ENCODE measurements around the gene C8G.

Gene C8G

GRCh38 chr9:136988872-136989271, 43.8 kb downstream of the C8G start:
- no peak for DNase-seq

DNA sequence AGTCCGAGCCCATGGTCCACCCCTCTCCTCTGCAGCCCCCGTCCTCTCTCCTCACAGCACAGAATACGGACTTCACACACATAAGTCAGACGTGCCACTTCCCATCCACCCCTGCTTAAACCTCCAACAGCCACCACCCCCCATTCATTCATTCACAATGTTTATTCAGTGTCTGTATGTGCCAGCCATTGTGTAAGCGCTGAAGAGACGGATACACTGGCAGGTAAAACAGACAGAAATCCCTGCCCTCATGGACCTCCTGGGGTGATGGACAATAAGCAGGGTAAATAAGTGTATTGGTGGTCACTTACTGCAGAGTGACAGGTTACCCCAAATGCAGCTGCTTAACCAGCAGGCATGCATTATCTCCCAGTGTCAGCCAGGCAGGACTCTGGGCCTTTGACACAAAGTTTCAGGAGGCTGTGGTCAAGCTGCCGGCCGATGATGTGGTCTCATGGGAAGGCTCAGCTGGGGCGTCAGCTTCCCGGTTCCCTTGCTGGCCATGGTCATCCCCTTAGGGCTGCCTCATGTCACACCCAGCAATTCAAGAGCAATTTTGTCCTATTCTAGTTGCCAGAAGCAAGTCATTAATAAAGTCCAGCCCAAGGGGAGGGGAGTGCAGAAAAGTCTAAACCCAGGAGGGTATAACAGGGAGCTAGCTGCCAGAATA, 45.3 kb downstream of the C8G start:
- DNase-seq = no peak

DNA sequence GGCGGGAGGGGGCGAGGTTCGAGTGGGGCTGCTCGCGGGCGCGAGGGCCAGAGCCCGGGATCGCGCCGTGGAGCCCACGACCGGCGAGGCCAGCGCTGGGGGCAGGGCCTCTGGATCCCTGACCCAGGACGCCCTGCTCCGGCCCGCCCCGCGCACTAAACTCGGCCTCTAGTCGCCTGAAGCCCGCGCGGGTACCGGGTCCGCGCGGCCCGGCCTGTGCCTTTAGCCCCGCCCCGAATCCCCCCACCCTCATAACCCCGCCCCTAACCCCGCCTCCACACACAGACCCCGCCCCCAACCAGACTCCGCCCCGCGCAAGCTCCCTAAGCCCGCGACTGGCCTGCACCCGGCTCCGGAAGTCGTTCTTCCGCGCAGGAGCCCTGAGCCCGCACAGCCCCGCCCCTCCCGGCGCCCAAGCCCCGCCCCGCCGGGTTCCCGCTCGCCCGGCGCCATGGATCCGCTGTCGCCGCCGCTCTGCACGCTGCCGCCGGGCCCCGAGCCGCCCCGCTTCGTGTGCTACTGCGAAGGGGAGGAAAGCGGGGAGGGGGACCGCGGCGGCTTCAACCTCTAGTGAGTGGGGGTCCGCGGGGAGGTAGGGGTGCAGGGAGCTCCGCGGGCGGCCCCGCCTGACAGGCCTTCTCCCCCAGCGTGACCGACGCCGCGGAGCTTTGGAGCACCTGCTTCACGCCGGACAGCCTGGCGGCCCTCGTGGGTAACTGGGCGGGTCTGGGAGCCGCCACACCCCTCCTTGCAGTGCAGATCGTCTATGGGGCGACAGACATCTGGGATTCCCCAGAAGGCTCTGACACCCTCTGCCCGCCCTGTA, 47.2 kb downstream of the C8G start, which contains the start of gene PAXX:
PAXX (plus strand) TSS at position 430 of the 826 bp plus-strand sequence; CDS start at position 452, 22 bp downstream.
- peak; percentile 87 for DNase-seq

DNA sequence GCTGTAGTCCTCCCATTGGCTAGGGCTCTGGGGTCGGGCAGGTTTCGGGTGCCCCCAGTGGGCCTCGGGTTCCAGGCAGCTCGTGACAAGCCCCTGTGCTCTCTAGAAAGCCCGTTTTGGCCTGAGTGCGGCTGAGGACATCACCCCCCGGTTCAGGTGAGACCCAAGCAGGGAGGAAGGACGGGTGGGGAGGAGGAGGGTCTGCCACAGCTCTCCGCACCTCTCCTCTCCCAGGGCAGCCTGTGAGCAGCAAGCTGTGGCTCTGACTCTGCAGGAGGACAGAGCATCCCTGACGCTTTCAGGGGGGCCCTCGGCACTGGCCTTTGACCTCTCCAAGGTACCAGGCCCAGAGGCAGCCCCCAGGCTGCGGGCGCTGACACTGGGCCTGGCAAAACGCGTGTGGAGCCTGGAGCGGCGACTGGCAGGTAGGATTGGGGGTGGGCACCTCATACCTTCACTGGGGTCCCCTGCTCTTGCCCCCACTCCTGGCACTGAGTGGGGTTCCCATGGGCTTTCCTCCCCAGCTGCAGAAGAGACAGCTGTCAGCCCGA, 47.9 kb downstream of the C8G start:
- DNase-seq = no peak

DNA sequence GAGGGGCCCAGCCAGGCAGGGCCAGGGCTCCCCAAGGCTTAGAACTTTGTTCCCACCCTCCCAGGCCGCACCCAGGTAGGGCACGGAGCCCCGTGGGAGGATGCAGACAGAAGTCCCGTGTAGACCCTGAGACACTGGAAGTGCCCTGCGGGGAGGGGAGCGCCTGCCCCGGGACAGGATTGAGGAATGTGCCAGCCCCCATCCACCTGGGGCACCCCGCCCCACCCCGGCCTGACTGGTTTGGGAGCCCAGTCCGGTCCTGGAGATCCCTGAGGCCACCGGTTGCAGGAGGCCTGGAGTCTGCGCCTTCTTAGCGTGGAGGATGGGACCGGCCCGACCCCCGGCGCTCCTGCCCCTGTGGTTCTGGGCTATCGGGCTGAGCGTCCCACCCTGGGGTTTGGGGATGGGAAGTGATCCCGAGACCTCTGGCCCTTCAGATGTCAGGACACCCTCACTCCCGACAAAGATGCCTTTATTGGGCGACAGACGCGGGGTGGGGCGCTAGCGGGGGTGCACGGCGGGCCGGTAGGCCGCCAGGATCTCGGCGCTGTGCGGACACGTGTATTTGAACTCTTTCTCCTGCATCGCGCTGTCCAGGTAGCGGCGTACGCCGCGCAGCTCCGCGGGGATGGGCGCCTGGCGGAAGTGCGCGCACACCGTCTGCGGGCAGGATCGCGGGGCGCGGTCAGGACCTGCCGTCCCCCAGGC, 49.3 kb downstream of the C8G start:
- no peak for DNase-seq

- DNase-seq = no peak
Observed at GRCh38 chr9:136994888-136995230, 49.8 kb downstream of the C8G start.

DNA sequence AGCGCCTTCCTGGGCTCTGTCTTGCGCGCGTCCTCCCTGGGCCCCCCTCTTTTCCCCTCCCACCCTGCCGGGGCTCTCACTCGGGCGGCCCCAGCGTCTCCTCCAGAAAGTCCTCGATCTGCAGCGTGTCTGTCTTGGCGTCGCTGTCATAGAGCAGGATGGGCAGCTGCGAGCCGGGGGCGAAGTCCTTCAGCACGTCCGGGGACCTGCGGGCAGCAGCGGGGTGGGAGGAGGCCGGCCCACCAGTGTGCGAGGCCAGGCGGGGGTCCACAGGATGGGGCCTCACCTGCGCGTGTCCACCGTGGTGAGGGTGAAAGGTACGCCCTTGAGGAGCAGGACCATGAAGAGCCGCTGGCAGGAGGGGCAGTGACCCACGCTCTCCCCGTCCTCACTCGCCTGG, 50.3 kb downstream of the C8G start:
- no peak for DNase-seq

- no peak for DNase-seq
Observed at GRCh38 chr9:136995772-136996311, 50.8 kb downstream of the C8G start.

Data from T1000 (cell line).